CD14-positive monocyte (primary cell): ENCODE measurements around the gene BSG. TPM values are rescaled to one million over a fixed set of nuclear protein-coding genes. Genes with fewer than 3 reads are reported as not detected.

Experiments used
- DNase-seq, 3 donors: peaks; one replicate each; pipeline ENCODE4 v3.0.0-alpha.2; 2011 to 2022
- H2AFZ ChIP-seq: 2 replicates; pipeline ENCODE4 v1.6.0; 2012; ENCODE audit warnings: mild to moderate bottlenecking, low read depth, low read length, inconsistent platforms; ENCODE audit not compliant: insufficient read depth, poor library complexity, severe bottlenecking
- H3K27ac ChIP-seq, 2 donors: 1 replicate in 1 of 2; 2 replicates in 1 of 2; pipeline ENCODE4 v1.5.1; 2012 to 2013; ENCODE audit warnings: low read length in 2 of 2, control low read depth in 1 of 2, inconsistent platforms in 1 of 2, low read depth in 1 of 2, mild to moderate bottlenecking in 1 of 2
- H3K27me3 ChIP-seq, 2 donors: one replicate each; pipeline versions ENCODE4 v1.6.0 to v1.6.1; 2011 to 2013; ENCODE audit warnings: low read length in 2 of 2; ENCODE audit not compliant: control insufficient read depth in 2 of 2, insufficient read depth in 2 of 2
- H3K36me3 ChIP-seq, 2 donors: replicated peaks in 1 of 2; 1 replicate in 1 of 2; 2 replicates in 1 of 2; pipeline versions ENCODE4 v1.5.1 to v1.6.1; 2012 to 2013; ENCODE audit warnings: low read length in 2 of 2, control low read depth in 1 of 2, inconsistent platforms in 1 of 2, mild to moderate bottlenecking in 1 of 2; ENCODE audit not compliant: insufficient read depth in 2 of 2, control insufficient read depth in 1 of 2
- H3K4me1 ChIP-seq, 2 donors: 1 replicate in 1 of 2; 2 replicates in 1 of 2; pipeline versions ENCODE4 v1.5.1 to v1.6.1; 2012 to 2013; ENCODE audit warnings: low read length in 2 of 2, control low read depth in 1 of 2, inconsistent platforms in 1 of 2, mild to moderate bottlenecking in 1 of 2, moderate library complexity in 1 of 2; ENCODE audit not compliant: insufficient read depth in 2 of 2, control insufficient read depth in 1 of 2
- H3K4me2 ChIP-seq: replicated peaks from 2 replicates; pipeline ENCODE3; 2012; ENCODE audit warnings: low read length, moderate library complexity, mild to moderate bottlenecking; ENCODE audit not compliant: poor library complexity, severe bottlenecking; ENCODE audit errors: extremely low read depth
- H3K4me3 ChIP-seq, 3 experiments: fragments of 200-600 bp in 1 of 3; sonication (generic) in 1 of 3; replicated peaks in 1 of 3; 1 replicate in 2 of 3; 2 replicates in 1 of 3; pipeline ENCODE4 v1.5.1; 2011 to 2013; ENCODE audit warnings: low read length in 3 of 3, mild to moderate bottlenecking in 3 of 3, control low read depth in 2 of 3, low read depth in 2 of 3, inconsistent platforms in 1 of 3, moderate library complexity in 1 of 3
- H3K79me2 ChIP-seq: 2 replicates; pipeline ENCODE4 v1.6.0; 2012; ENCODE audit warnings: mild to moderate bottlenecking, control low read depth, inconsistent platforms, low read length, moderate library complexity; ENCODE audit not compliant: insufficient read depth
- H3K9ac ChIP-seq: 2 replicates; pipeline ENCODE4 v1.6.0; 2017; ENCODE audit warnings: low read length, mild to moderate bottlenecking; ENCODE audit not compliant: insufficient read depth, poor library complexity, severe bottlenecking
- H3K9me3 ChIP-seq, 2 donors: replicated peaks in 1 of 2; 1 replicate in 1 of 2; 2 replicates in 1 of 2; pipeline versions ENCODE4 v1.5.1 to v1.6.1; 2012 to 2013; ENCODE audit warnings: low read length in 2 of 2, control low read depth in 1 of 2; ENCODE audit not compliant: control insufficient read depth in 1 of 2, insufficient read depth in 1 of 2
- H4K20me1 ChIP-seq: 2 replicates; pipeline ENCODE4 v1.6.0; 2012; ENCODE audit warnings: mild to moderate bottlenecking, low read length, control low read depth, moderate library complexity; ENCODE audit not compliant: insufficient read depth
- H3K27ac Mint-ChIP-seq, 7 donors: one replicate each; pipeline ENCODE4 v1.8.0; 2020; ENCODE audit warnings: mild to moderate bottlenecking in 7 of 7, mixed read lengths in 7 of 7, moderate library complexity in 6 of 7, inconsistent platforms in 2 of 7
- H3K27me3 Mint-ChIP-seq, 3 donors: one replicate each; pipeline ENCODE4 v1.8.0; 2021 to 2022; ENCODE audit warnings: low read depth in 3 of 3, mild to moderate bottlenecking in 3 of 3, mixed read lengths in 3 of 3, moderate library complexity in 3 of 3, inconsistent platforms in 1 of 3
- H3K36me3 Mint-ChIP-seq, 2 donors: one replicate each; pipeline ENCODE4 v1.8.0; 2020; ENCODE audit warnings: mixed read lengths in 2 of 2, inconsistent platforms in 1 of 2, mild to moderate bottlenecking in 1 of 2
- H3K4me1 Mint-ChIP-seq: one replicate; pipeline ENCODE4 v1.8.0; 2020; ENCODE audit warnings: mild to moderate bottlenecking, mixed read lengths
- H3K4me3 Mint-ChIP-seq, 2 donors: one replicate each; pipeline ENCODE4 v1.8.0; 2020; ENCODE audit warnings: mild to moderate bottlenecking in 2 of 2, mixed read lengths in 2 of 2, moderate library complexity in 1 of 2
- H3K9me3 Mint-ChIP-seq, 7 donors: one replicate each; pipeline ENCODE4 v1.8.0; 2020 to 2022; ENCODE audit warnings: mixed read lengths in 7 of 7, mild to moderate bottlenecking in 6 of 7, moderate library complexity in 6 of 7, inconsistent platforms in 2 of 7
- CTCF ChIP-seq: fragments of 200-600 bp; IDR thresholded peaks from one replicate; pipeline ENCODE4 v1.8.0; 2022; ENCODE audit warnings: antibody characterized with exemption, mild to moderate bottlenecking
- WGBS: methylation state at CpG from one replicate; pipeline ENCODE4 v1.1.5; 2013; ENCODE audit warnings: missing lambda C conversion rate; ENCODE audit not compliant: insufficient coverage; 5-methylcytosine and 5-hydroxymethylcytosine counted together
- intact Hi-C, 2 donors: fragments of 100-400 bp; cut with micrococcal nuclease; formaldehyde crosslinking; loops; one replicate each; pipeline versions ENCODE4 v1.15.0 to v1.15.1; 2023
- polyA plus RNA-seq, 3 donors: library from polyadenylated mRNA; depleted of rRNA in 1 of 3; unstranded in 2 of 3; stranded (reverse) in 1 of 3; fragments of 300-500 nt in 2 of 3; fragments of >200 nt in 1 of 3; fragmentation: Illumina TruSeq in 2 of 3; gene quantifications; 1 replicate in 2 of 3; 2 replicates in 1 of 3; pipeline ENCODE4 v1.2.3, GENCODE V29; 2012 to 2021

The BSG gene
- polyA plus RNA-seq, 3 donors: 190 to 431 (median 364) TPM

GRCh38 chr19:601310-601709, 28.9 kb downstream of the BSG start:
- Histone ChIP-seq H3K36me3 (no peaks in the 10 kb centered on the region), H3K9me3 (peaks cover 0 to 21% of the 10 kb centered on the region in 2 donors), H3K9ac (no peak overlapping the region), H3K79me2 (no peaks in the 10 kb centered on the region), H4K20me1 (no peaks in the 10 kb centered on the region), H3K27me3 (no peaks in the 10 kb centered on the region), H3K4me1 (no peaks in the 10 kb centered on the region), H2AFZ (no peak overlapping the region), H3K4me2 (no peak overlapping the region), H3K4me3 (no peak overlapping the region), H3K27ac (no peak overlapping the region)
- TF ChIP-seq CTCF: no peak
- WGBS: 94% methylated on average over 28 of the region's 28 CpGs
- H3K4me1 Mint-ChIP-seq: peaks cover 2% of the 10 kb centered on the region
- peaks cover 4 to 32% (median 11%) of the 10 kb centered on the region in 7 donors for H3K9me3 Mint-ChIP-seq
- H3K36me3 Mint-ChIP-seq: no peaks in the 10 kb centered on the region
- no peak for DNase-seq
- peak overlapping the region in 1 of 2 donors; percentile 35 for H3K4me3 Mint-ChIP-seq
- peaks cover 8 to 13% (median 10%) of the 10 kb centered on the region in 3 donors for H3K27me3 Mint-ChIP-seq
- H3K27ac Mint-ChIP-seq: no peak overlapping the region
- intact Hi-C loops: no loop called here

- H3K27me3 Mint-ChIP-seq: peaks cover 10 to 12% (median 11%) of the 10 kb centered on the region in 3 donors
- no peaks in the 10 kb centered on the region for H3K4me1 ChIP-seq
- peaks cover 4 to 32% (median 11%) of the 10 kb centered on the region in 7 donors for H3K9me3 Mint-ChIP-seq
- H3K79me2 ChIP-seq: no peaks in the 10 kb centered on the region
- H3K27me3 ChIP-seq: no peaks in the 10 kb centered on the region
- no peaks in the 10 kb centered on the region for H3K36me3 Mint-ChIP-seq
- no peaks in the 10 kb centered on the region for H3K36me3 ChIP-seq
- H3K4me3 ChIP-seq: no peak overlapping the region
- no peak overlapping the region for H3K27ac Mint-ChIP-seq
- H3K4me1 Mint-ChIP-seq: peaks cover 2% of the 10 kb centered on the region
- H3K4me2 ChIP-seq: no peak overlapping the region
- peaks cover 0 to 21% of the 10 kb centered on the region in 2 donors for H3K9me3 ChIP-seq
- H3K9ac ChIP-seq: no peak overlapping the region
- WGBS: 89% methylated on average over 19 of the region's 25 CpGs
- DNase-seq: no peak
- no peaks in the 10 kb centered on the region for H4K20me1 ChIP-seq
- no peak for TF ChIP-seq CTCF
- intact Hi-C loops: no loop called here
- H3K27ac ChIP-seq: no peak overlapping the region
- no peak overlapping the region for H2AFZ ChIP-seq
- no peak overlapping the region for H3K4me3 Mint-ChIP-seq
Measured at GRCh38 chr19:601790-602189, 29.4 kb downstream of the BSG start.
